ENCODE measurements around the gene PMVK. TPM values are rescaled to one million over a fixed set of nuclear protein-coding genes. Genes with fewer than 3 reads are reported as not detected.
A peak's percentile ranks its signal among the peaks of the same experiment; 100 is the strongest.

Gene PMVK
- total RNA-seq, 1 experiment from 2014 or later: 26.3 TPM

GRCh38 chr1:154906621-154907081, 29.9 kb downstream of the PMVK start:
- no peak overlapping the region for H2AK5ac ChIP-seq (ENCODE audit: insufficient read length, low read length)
- no peaks in the 10 kb centered on the region for H3K23me2 ChIP-seq (ENCODE audit: insufficient read length, low read depth, low read length, poor library complexity, severe bottlenecking)
- H3K9me3 ChIP-seq (ENCODE audit: control insufficient read depth, low read depth, low read length): peaks cover 7% of the 10 kb centered on the region
- H3K4me2 ChIP-seq (ENCODE audit: insufficient read depth, insufficient read length, low read length): no peak overlapping the region
- no peak overlapping the region for H3K4ac ChIP-seq (ENCODE audit: low read depth, low read length)
- no peak overlapping the region; a peak in 1 of 5 replicates for H3K4me3 Mint-ChIP-seq
- no CpG with 5 or more reads among the region's 7 CpGs for WGBS (ENCODE audit: extremely low coverage, insufficient read length, low lambda C conversion rate)
- no peak overlapping the region for H3K27ac ChIP-seq (ENCODE audit: insufficient read length, low read depth, low read length)
- H3K14ac ChIP-seq (ENCODE audit: insufficient read depth, low read length): no peak overlapping the region
- H3K9ac ChIP-seq (ENCODE audit: extremely low read depth, insufficient read length, low read length): no peak overlapping the region
- H3K56ac ChIP-seq (ENCODE audit: insufficient read length, low read depth, low read length): no peak overlapping the region
- H4K91ac ChIP-seq (ENCODE audit: insufficient read length, low read depth, low read length): no peak overlapping the region
- H3K79me2 ChIP-seq (ENCODE audit: insufficient read depth, low read length): no peaks in the 10 kb centered on the region
- H2BK12ac ChIP-seq (ENCODE audit: insufficient read length, low read depth, low read length): no peak overlapping the region
- peaks cover 20 to 24% of the 10 kb centered on the region in 2 experiments for H3K9me3 Mint-ChIP-seq
- no peak overlapping the region for H2BK5ac ChIP-seq (ENCODE audit: insufficient read length, low read length)
- H2BK15ac ChIP-seq (ENCODE audit: low read depth, low read length): no peak overlapping the region
- H3K27ac Mint-ChIP-seq: no peak overlapping the region
- H4K8ac ChIP-seq (replicated peaks; ENCODE audit: insufficient read length, low read depth, low read length): no peak overlapping the region
- peaks cover 3 to 18% (median 9%) of the 10 kb centered on the region in 3 experiments; a peak in 5 of 7 replicates for H3K36me3 Mint-ChIP-seq (ENCODE audit: insufficient read depth in 1 of 3, low read depth in 3 of 3)
- no peak overlapping the region for H3T11ph ChIP-seq (ENCODE audit: low read length)
- H2AFZ ChIP-seq (ENCODE audit: low read length): no peak overlapping the region
- H3K4me1 ChIP-seq (ENCODE audit: insufficient read depth, low read length): no peaks in the 10 kb centered on the region
- no peak overlapping the region for H4K5ac ChIP-seq (ENCODE audit: insufficient read length, low read depth, low read length)
- no peaks in the 10 kb centered on the region for H3K4me1 Mint-ChIP-seq
- no peaks in the 10 kb centered on the region for H3K27me3 ChIP-seq (ENCODE audit: insufficient read depth, low read length)
- no peaks in the 10 kb centered on the region for H4K20me1 ChIP-seq (ENCODE audit: control insufficient read depth, insufficient read depth, insufficient read length)
- no peak overlapping the region for H3K18ac ChIP-seq (ENCODE audit: insufficient read length, low read depth, low read length)
- H3K79me1 ChIP-seq (ENCODE audit: insufficient read depth, low read depth, low read length, poor library complexity, severe bottlenecking): no peaks in the 10 kb centered on the region
- peaks cover 7% of the 10 kb centered on the region for H3K27me3 Mint-ChIP-seq (ENCODE audit: low read depth)
- H2BK120ac ChIP-seq (ENCODE audit: low read depth, low read length, poor library complexity, severe bottlenecking): no peak overlapping the region
- no peak overlapping the region for H2BK20ac ChIP-seq (ENCODE audit: low read depth, low read length, poor library complexity, severe bottlenecking)
- H3K23ac ChIP-seq (ENCODE audit: insufficient read length, low read depth, low read length): no peak overlapping the region
- no peak for DNase-seq
- TF ChIP-seq CTCF (conservative IDR thresholded peaks at IDR 0.05): peak; percentile 50

Measured in H9 (cell line).